ENCODE measurements around the gene PSORS1C2. TPM values are rescaled to one million over a fixed set of nuclear protein-coding genes. Genes with fewer than 3 reads are reported as not detected.
"Not testable (repeated sequence)": the region's sequence is repeated elsewhere in the genome, so short reads cannot be mapped to it uniquely, and the experiment has no call there.

Gene PSORS1C2
- total and polyA plus RNA-seq, 12 donors = not detected

DNA sequence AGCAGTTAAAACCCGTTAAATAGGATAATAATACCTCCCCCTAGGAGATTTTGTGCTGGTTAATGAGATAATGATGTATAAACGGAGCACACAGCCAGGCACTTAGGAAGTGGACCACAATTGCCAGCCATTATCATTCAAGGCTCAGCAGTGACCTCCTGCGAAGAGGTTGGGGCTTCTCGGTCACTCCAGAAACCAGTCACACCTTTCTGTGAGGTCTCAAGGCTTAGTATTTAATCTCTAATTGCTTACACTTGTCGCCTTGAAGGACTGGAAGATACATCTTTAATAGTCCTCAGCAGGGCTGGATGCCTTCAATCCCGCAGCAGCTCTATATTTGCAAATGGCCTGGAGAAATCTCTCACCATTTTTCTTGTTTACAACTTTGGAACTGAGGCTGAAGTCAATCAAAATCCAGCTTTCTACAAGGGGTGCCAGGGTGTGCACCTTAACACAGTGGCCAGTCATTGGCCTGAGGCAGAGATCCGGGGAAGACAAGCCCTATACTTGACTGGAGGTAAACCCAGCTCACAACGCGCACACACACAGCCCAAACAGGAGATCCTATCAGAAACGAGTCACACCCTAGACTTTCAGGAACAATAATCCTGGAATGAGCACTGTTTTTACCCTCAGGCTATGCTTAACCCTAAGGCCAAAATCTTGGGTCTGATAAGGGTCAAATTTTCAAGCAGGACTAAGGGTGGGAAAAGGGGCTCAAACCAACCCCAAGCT, 30.4 kb upstream of the PSORS1C2 start:
- TF ChIP-seq, protein P1, sequence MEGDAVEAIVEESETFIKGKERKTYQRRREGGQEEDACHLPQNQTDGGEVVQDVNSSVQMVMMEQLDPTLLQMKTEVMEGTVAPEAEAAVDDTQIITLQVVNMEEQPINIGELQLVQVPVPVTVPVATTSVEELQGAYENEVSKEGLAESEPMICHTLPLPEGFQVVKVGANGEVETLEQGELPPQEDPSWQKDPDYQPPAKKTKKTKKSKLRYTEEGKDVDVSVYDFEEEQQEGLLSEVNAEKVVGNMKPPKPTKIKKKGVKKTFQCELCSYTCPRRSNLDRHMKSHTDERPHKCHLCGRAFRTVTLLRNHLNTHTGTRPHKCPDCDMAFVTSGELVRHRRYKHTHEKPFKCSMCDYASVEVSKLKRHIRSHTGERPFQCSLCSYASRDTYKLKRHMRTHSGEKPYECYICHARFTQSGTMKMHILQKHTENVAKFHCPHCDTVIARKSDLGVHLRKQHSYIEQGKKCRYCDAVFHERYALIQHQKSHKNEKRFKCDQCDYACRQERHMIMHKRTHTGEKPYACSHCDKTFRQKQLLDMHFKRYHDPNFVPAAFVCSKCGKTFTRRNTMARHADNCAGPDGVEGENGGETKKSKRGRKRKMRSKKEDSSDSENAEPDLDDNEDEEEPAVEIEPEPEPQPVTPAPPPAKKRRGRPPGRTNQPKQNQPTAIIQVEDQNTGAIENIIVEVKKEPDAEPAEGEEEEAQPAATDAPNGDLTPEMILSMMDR (IDR thresholded peaks at IDR 0.05) = no peak
- no peak for ATAC-seq
- WGBS, 2 donors = 77 to 80% methylated on average over 10 of the region's 10 CpGs
- no peak overlapping the region for H3K4me3 ChIP-seq
- H3K27ac ChIP-seq = no peak overlapping the region
- H3K9me3 ChIP-seq = no peaks in the 10 kb centered on the region
- peaks cover 0 to 4% (median 0%) of the 10 kb centered on the region in 9 donors for H3K36me3 ChIP-seq
- intact Hi-C loops (cut with DNase I) = no loop called here
- DNase-seq = no peak
- H3K27me3 ChIP-seq = no peaks in the 10 kb centered on the region
- H3K4me1 ChIP-seq = peaks cover 0 to 16% (median 0%) of the 10 kb centered on the region in 9 donors

- intact Hi-C loops (cut with DNase I) = no loop called here
- no peaks in the 10 kb centered on the region for H3K9me3 ChIP-seq
- WGBS, 2 donors = 67 to 83% methylated on average over 3 of the region's 3 CpGs
Observed at GRCh38 chr6:31168606-31169005, 29.7 kb upstream of the PSORS1C2 start.

GRCh38 chr6:31165986-31166385, 27.1 kb upstream of the PSORS1C2 start:
- H3K36me3 ChIP-seq = peaks cover 0 to 19% (median 0%) of the 10 kb centered on the region in 9 donors
- no peaks in the 10 kb centered on the region for H3K9me3 ChIP-seq
- H3K4me3 ChIP-seq = no peak overlapping the region
- ATAC-seq (no peak), DNase-seq (no peak)
- WGBS, 2 donors = 69 to 78% methylated on average over 5 of the region's 5 CpGs
- no peak overlapping the region for H3K27ac ChIP-seq
- intact Hi-C loops (cut with DNase I) = no loop called here
- H3K27me3 ChIP-seq = no peaks in the 10 kb centered on the region
- TF ChIP-seq, protein P1 (IDR thresholded peaks at IDR 0.05) = no peak
- H3K4me1 ChIP-seq = peaks cover 0 to 4% (median 0%) of the 10 kb centered on the region in 9 donors

More at GRCh38 chr6:31168606-31169005, 29.7 kb upstream of the PSORS1C2 start:
- no peak for DNase-seq
- Histone ChIP-seq H3K4me3 (no peak overlapping the region), H3K4me1 (peaks cover 0 to 17% (median 0%) of the 10 kb centered on the region in 9 donors), H3K27me3 (no peaks in the 10 kb centered on the region), H3K27ac (no peak overlapping the region), H3K36me3 (peaks cover 0 to 4% (median 0%) of the 10 kb centered on the region in 9 donors)
- ATAC-seq = no peak
- TF ChIP-seq, protein P1 (IDR thresholded peaks at IDR 0.05) = no peak

GRCh38 chr6:31165064-31165832, 26.4 kb upstream of the PSORS1C2 start:
- H3K4me3 ChIP-seq; intact Hi-C loops (cut with DNase I): not testable (repeated sequence)

GRCh38 chr6:31164475-31165063, 25.7 kb upstream of the PSORS1C2 start:
- H3K9me3 ChIP-seq; H3K4me3 ChIP-seq; H3K27ac ChIP-seq; H3K27me3 ChIP-seq; intact Hi-C loops (cut with DNase I); ATAC-seq; DNase-seq: not testable (repeated sequence)
- H3K36me3 ChIP-seq = peaks cover 0 to 19% (median 0%) of the 10 kb centered on the region in 9 donors
- H3K4me1 ChIP-seq = peaks cover 0 to 14% (median 3%) of the 10 kb centered on the region in 9 donors
- 95 to 97% methylated on average over 7 of the region's 9 CpGs for WGBS, 2 donors

More at GRCh38 chr6:31165064-31165832, 26.4 kb upstream of the PSORS1C2 start:
- not testable (repeated sequence) for H3K27ac ChIP-seq, H3K4me1 ChIP-seq, H3K27me3 ChIP-seq, DNase-seq, ATAC-seq, H3K9me3 ChIP-seq
- peaks cover 0 to 19% (median 0%) of the 10 kb centered on the region in 9 donors for H3K36me3 ChIP-seq
- WGBS, 2 donors = 78% methylated on average over 17 of the region's 17 CpGs
